Muscle layer of duodenum (tissue), 2 donors: ENCODE measurements around the gene SF3B2.
"Not testable (repeated sequence)": the region's sequence is repeated elsewhere in the genome, so short reads cannot be mapped to it uniquely, and the experiment has no call there.

Source experiments
- H3K27ac ChIP-seq: one replicate; pipeline ENCODE4 v1.7.0; 2013; ENCODE audit warnings: mild to moderate bottlenecking, low read length
- H3K27me3 ChIP-seq: one replicate; pipeline ENCODE4 v1.7.0; 2013; ENCODE audit warnings: low read depth, mild to moderate bottlenecking, control low read depth, low read length
- H3K36me3 ChIP-seq, 2 donors: one replicate each; pipeline ENCODE4 v1.7.0; 2013; ENCODE audit warnings: low read length in 2 of 2, control low read depth in 1 of 2, mild to moderate bottlenecking in 1 of 2; ENCODE audit not compliant: insufficient read depth in 2 of 2, control insufficient read depth in 1 of 2
- H3K4me1 ChIP-seq, 2 donors: one replicate each; pipeline ENCODE4 v1.7.0; 2013; ENCODE audit warnings: low read length in 2 of 2, mild to moderate bottlenecking in 2 of 2, control low read depth in 1 of 2, moderate library complexity in 1 of 2; ENCODE audit not compliant: insufficient read depth in 2 of 2, control insufficient read depth in 1 of 2
- H3K4me3 ChIP-seq, 2 donors: one replicate each; pipeline ENCODE4 v1.7.0; 2013; ENCODE audit warnings: low read length in 2 of 2, low read depth in 1 of 2, mild to moderate bottlenecking in 1 of 2
- H3K9me3 ChIP-seq, 2 donors: one replicate each; pipeline ENCODE4 v1.7.0; 2013; ENCODE audit warnings: low read length in 2 of 2, control low read depth in 1 of 2, mild to moderate bottlenecking in 1 of 2; ENCODE audit not compliant: control insufficient read depth in 1 of 2
- donor health status: healthy.

The SF3B2 gene

GRCh38 chr11:66100272-66101065 is 48.3 kb downstream of the SF3B2 start:
- Histone ChIP-seq H3K27ac (peak overlapping the region; percentile 5), H3K27me3 (no peaks in the 10 kb centered on the region), H3K4me1 (peaks cover 5 to 9% of the 10 kb centered on the region in 2 donors), H3K4me3 (peak overlapping the region in 1 of 2 donors; percentile 12), H3K9me3 (no peaks in the 10 kb centered on the region), H3K36me3 (no peaks in the 10 kb centered on the region)

DNA sequence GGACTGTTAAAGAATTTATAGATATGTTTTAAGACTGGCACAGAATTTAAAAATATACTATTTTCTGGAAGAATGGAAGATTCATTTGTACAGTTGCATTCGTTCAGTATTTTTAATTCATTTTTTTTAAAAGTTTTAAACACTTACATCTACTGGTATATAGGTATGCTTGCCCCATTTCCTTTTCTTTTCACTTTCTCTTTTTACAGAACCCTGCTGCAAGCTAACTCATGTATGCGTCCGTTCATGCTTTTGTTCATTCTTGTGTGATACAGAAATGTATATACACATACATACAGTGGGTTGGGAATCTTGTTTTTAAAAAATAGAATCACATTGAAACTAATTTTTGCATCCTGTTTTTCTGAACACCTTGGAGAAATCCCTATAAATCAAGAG is 48.9 kb downstream of the SF3B2 start:
- Histone ChIP-seq H3K27ac (peak overlapping the region; percentile 5), H3K4me1 (peaks cover 5 to 9% of the 10 kb centered on the region in 2 donors), H3K36me3 (no peaks in the 10 kb centered on the region), H3K9me3 (no peaks in the 10 kb centered on the region), H3K4me3 (peak overlapping the region in 1 of 2 donors; percentile 26), H3K27me3 (no peaks in the 10 kb centered on the region)

DNA sequence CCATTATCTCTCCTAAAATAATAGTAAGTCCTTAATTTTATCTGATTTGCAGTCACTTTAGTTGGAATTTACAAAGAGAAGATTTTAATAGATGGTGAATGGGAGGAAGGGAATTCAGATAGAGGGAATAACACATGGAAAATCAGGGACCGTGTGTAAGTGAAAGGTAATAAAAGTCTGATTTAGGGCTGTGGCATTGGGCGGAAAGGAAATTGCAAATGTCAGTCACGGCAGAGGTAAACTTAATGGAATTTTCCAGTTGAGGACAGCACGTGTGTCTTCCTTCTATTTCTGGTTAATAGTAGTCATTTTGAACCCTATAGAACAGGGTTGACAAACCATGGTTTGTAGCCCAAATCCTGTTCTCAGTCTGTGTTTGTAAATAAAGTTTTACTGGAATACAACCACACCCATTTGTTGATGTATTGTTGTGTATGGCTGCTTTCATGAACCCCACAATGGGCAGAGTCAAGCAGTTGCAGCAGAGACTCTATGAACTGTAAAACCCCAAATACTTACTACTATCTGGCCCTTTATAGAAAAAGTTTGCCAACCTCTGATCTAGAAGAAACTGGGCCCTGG is 52.0 kb downstream of the SF3B2 start:
- H3K27ac ChIP-seq, result no peak overlapping the region
- H3K27me3 ChIP-seq, result no peaks in the 10 kb centered on the region
- no peaks in the 10 kb centered on the region for H3K9me3 ChIP-seq
- peaks cover 0 to 3% of the 10 kb centered on the region in 2 donors for H3K36me3 ChIP-seq
- no peak overlapping the region for H3K4me3 ChIP-seq
- H3K4me1 ChIP-seq, result peaks cover 5 to 9% of the 10 kb centered on the region in 2 donors

GRCh38 chr11:66106786-66107599 is 54.8 kb downstream of the SF3B2 start:
- Histone ChIP-seq H3K9me3 (no peaks in the 10 kb centered on the region), H3K27me3 (no peaks in the 10 kb centered on the region), H3K27ac (no peak overlapping the region), H3K4me1 (peaks cover 2 to 5% of the 10 kb centered on the region in 2 donors), H3K36me3 (peaks cover 0 to 3% of the 10 kb centered on the region in 2 donors), H3K4me3 (no peak overlapping the region)

- Histone ChIP-seq H3K9me3 (no peaks in the 10 kb centered on the region), H3K36me3 (peaks cover 0 to 5% of the 10 kb centered on the region in 2 donors), H3K27ac (no peak overlapping the region), H3K4me3 (no peak overlapping the region), H3K27me3 (no peaks in the 10 kb centered on the region), H3K4me1 (peaks cover 8 to 14% of the 10 kb centered on the region in 2 donors)
Observed at GRCh38 chr11:66107600-66108510, 55.7 kb downstream of the SF3B2 start.

GRCh38 chr11:66109294-66109693 is 57.1 kb downstream of the SF3B2 start:
- H3K4me1 ChIP-seq, result peaks cover 17 to 21% of the 10 kb centered on the region in 2 donors
- no peak overlapping the region for H3K4me3 ChIP-seq
- H3K27me3 ChIP-seq, result no peaks in the 10 kb centered on the region
- no peak overlapping the region for H3K27ac ChIP-seq
- H3K9me3 ChIP-seq, result no peaks in the 10 kb centered on the region
- H3K36me3 ChIP-seq, result peaks cover 0 to 8% of the 10 kb centered on the region in 2 donors

DNA sequence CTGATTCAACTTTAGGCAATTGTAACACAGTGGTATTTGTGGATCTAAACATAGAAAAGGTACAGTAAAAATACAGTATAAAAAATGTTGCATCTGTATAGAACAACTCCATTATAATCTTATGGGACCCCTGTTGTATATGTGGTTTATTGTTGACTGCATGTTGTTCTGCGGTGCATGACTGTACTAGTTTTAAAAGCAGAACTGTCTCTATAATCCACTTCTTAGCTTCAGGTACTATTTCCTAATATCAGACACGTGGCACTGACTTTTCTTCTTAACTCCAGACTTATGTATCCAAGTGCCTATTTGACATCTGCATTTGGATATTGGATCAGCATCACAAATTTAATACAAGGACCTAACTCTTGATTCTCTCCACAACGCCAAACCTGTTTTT is 59.0 kb downstream of the SF3B2 start:
- Histone ChIP-seq H3K4me1 (peaks cover 21% of the 10 kb centered on the region in 2 donors), H3K9me3 (no peaks in the 10 kb centered on the region), H3K27me3 (no peaks in the 10 kb centered on the region), H3K36me3 (peaks cover 0 to 8% of the 10 kb centered on the region in 2 donors), H3K4me3 (no peak overlapping the region), H3K27ac (no peak overlapping the region)

GRCh38 chr11:66112041-66112491 is 59.9 kb downstream of the SF3B2 start:
- Histone ChIP-seq H3K9me3 (no peaks in the 10 kb centered on the region), H3K4me3 (no peak overlapping the region), H3K4me1 (peaks cover 21% of the 10 kb centered on the region in 2 donors), H3K36me3 (peaks cover 0 to 5% of the 10 kb centered on the region in 2 donors), H3K27ac (no peak overlapping the region), H3K27me3 (no peaks in the 10 kb centered on the region)

GRCh38 chr11:66112601-66113499 is 60.7 kb downstream of the SF3B2 start:
- Histone ChIP-seq H3K27me3 (no peaks in the 10 kb centered on the region), H3K4me1 (peaks cover 21% of the 10 kb centered on the region in 2 donors), H3K9me3 (no peaks in the 10 kb centered on the region), H3K27ac (no peak overlapping the region), H3K4me3 (no peak overlapping the region), H3K36me3 (peaks cover 0 to 4% of the 10 kb centered on the region in 2 donors)

DNA sequence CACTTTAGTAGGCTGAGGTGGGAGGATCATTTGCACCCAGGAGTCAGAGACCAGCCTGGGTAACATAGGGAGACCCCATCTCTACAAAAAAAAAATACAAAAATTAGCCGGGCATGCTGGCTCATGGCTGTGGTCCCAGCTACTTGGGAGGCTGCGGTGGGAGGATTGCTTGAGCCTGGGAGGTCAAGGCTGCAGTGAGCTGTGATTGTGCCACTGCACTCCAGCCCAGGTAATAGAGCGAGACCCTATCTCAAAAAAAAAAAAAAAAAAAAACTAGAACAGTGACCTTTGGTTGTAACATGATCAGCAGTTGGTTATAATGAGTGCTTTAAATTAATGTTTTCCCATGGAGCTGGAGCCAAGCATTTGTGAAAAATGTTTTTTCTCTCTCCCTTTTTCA is 62.8 kb downstream of the SF3B2 start:
- H3K27me3 ChIP-seq, H3K36me3 ChIP-seq, H3K4me3 ChIP-seq, H3K9me3 ChIP-seq: not testable (repeated sequence)
- peak overlapping the region; percentile 40 for H3K27ac ChIP-seq
- peaks cover 21% of the 10 kb centered on the region in 2 donors for H3K4me1 ChIP-seq
